H9 (cell line): ENCODE results near the gene LMO3. TPM values are rescaled to one million over a fixed set of nuclear protein-coding genes. Genes with fewer than 3 reads are reported as not detected.

Experiments used
- DNase-seq: peaks from one replicate; pipeline ENCODE4 v3.0.0-alpha.2; 2017
- H2AFZ ChIP-seq: one replicate; pipeline ENCODE4 v1.6.1; 2013; ENCODE audit warnings: mild to moderate bottlenecking, low read length, control low read depth, moderate library complexity
- H2AK5ac ChIP-seq: 2 replicates; pipeline ENCODE4 v1.6.1; 2013; ENCODE audit warnings: low read length, control low read depth, mixed read lengths; ENCODE audit not compliant: insufficient read length
- H2BK120ac ChIP-seq: one replicate; pipeline ENCODE4 v1.6.1; 2013; ENCODE audit warnings: low read depth, mild to moderate bottlenecking, low read length, control low read depth, inconsistent platforms; ENCODE audit not compliant: poor library complexity, severe bottlenecking
- H2BK12ac ChIP-seq: 2 replicates; pipeline ENCODE4 v1.6.1; 2013; ENCODE audit warnings: low read length, control low read depth, mixed read lengths, low read depth; ENCODE audit not compliant: insufficient read length
- H2BK15ac ChIP-seq: 2 replicates; pipeline ENCODE4 v1.6.1; 2013; ENCODE audit warnings: low read depth, low read length, control low read depth
- H2BK20ac ChIP-seq: one replicate; pipeline ENCODE4 v1.6.1; 2013; ENCODE audit warnings: low read depth, mild to moderate bottlenecking, low read length, control low read depth, inconsistent platforms; ENCODE audit not compliant: poor library complexity, severe bottlenecking
- H2BK5ac ChIP-seq: 2 replicates; pipeline ENCODE4 v1.6.1; 2013; ENCODE audit warnings: low read length, control low read depth, mixed read lengths; ENCODE audit not compliant: insufficient read length
- H3K14ac ChIP-seq: 2 replicates; pipeline ENCODE4 v1.6.1; 2013; ENCODE audit warnings: low read length, control low read depth; ENCODE audit not compliant: insufficient read depth
- H3K18ac ChIP-seq: 2 replicates; pipeline ENCODE4 v1.6.1; 2013; ENCODE audit warnings: low read depth, mild to moderate bottlenecking, mixed read lengths, low read length, control low read depth; ENCODE audit not compliant: insufficient read length
- H3K23ac ChIP-seq: 2 replicates; pipeline ENCODE4 v1.6.1; 2013; ENCODE audit warnings: low read length, control low read depth, mixed read lengths, low read depth; ENCODE audit not compliant: insufficient read length
- H3K23me2 ChIP-seq: 2 replicates; pipeline ENCODE4 v1.6.1; 2013; ENCODE audit warnings: low read depth, mild to moderate bottlenecking, mixed read lengths, low read length, control low read depth; ENCODE audit not compliant: insufficient read length, poor library complexity, severe bottlenecking
- H3K27ac ChIP-seq: 2 replicates; pipeline ENCODE4 v1.5.1; 2013; ENCODE audit warnings: low read length, control low read depth, mixed read lengths, low read depth; ENCODE audit not compliant: insufficient read length
- H3K27me3 ChIP-seq: 2 replicates; pipeline ENCODE4 v1.6.1; 2013; ENCODE audit warnings: low read length, control low read depth, inconsistent platforms; ENCODE audit not compliant: insufficient read depth
- H3K4ac ChIP-seq: 2 replicates; pipeline ENCODE4 v1.6.1; 2013; ENCODE audit warnings: low read depth, mild to moderate bottlenecking, control low read depth, inconsistent platforms, low read length, moderate library complexity
- H3K4me1 ChIP-seq: 2 replicates; pipeline ENCODE4 v1.6.1; 2013; ENCODE audit warnings: low read length, control low read depth, inconsistent platforms; ENCODE audit not compliant: insufficient read depth
- H3K4me2 ChIP-seq: 2 replicates; pipeline ENCODE4 v1.6.1; 2013; ENCODE audit warnings: low read length, control low read depth, mixed read lengths; ENCODE audit not compliant: insufficient read length, insufficient read depth
- H3K56ac ChIP-seq: 2 replicates; pipeline ENCODE4 v1.6.1; 2013; ENCODE audit warnings: low read depth, mild to moderate bottlenecking, mixed read lengths, low read length, control low read depth; ENCODE audit not compliant: insufficient read length
- H3K79me1 ChIP-seq: 2 replicates; pipeline ENCODE4 v1.6.1; 2013; ENCODE audit warnings: low read depth, mild to moderate bottlenecking, moderate library complexity, low read length, control low read depth, inconsistent platforms; ENCODE audit not compliant: insufficient read depth, poor library complexity, severe bottlenecking
- H3K79me2 ChIP-seq: 2 replicates; pipeline ENCODE4 v1.6.1; 2013; ENCODE audit warnings: low read length, control low read depth, inconsistent platforms; ENCODE audit not compliant: insufficient read depth
- H3K9ac ChIP-seq: 2 replicates; pipeline ENCODE4 v1.6.1; 2013; ENCODE audit warnings: low read length, control low read depth, mixed read lengths; ENCODE audit not compliant: insufficient read length; ENCODE audit errors: extremely low read depth
- H3K9me3 ChIP-seq: one replicate; pipeline ENCODE4 v1.6.1; 2013; ENCODE audit warnings: low read depth, low read length, inconsistent platforms; ENCODE audit not compliant: control insufficient read depth
- H3T11ph ChIP-seq: one replicate; pipeline ENCODE4 v1.6.1; 2013; ENCODE audit warnings: mild to moderate bottlenecking, low read length, control low read depth, inconsistent platforms
- H4K20me1 ChIP-seq: one replicate; pipeline ENCODE4 v1.6.1; 2013; ENCODE audit not compliant: control insufficient read depth, insufficient read length, insufficient read depth
- H4K5ac ChIP-seq: 2 replicates; pipeline ENCODE4 v1.6.1; 2013; ENCODE audit warnings: low read depth, mild to moderate bottlenecking, mixed read lengths, low read length, control low read depth; ENCODE audit not compliant: insufficient read length
- H4K8ac ChIP-seq: replicated peaks from 2 replicates; pipeline ENCODE4 v1.6.1; 2013; ENCODE audit warnings: low read length, control low read depth, mixed read lengths, low read depth; ENCODE audit not compliant: insufficient read length
- H4K91ac ChIP-seq: 2 replicates; pipeline ENCODE4 v1.6.1; 2013; ENCODE audit warnings: low read depth, mild to moderate bottlenecking, moderate library complexity, mixed read lengths, low read length, control low read depth; ENCODE audit not compliant: insufficient read length
- H3K27ac Mint-ChIP-seq, 3 experiments: 2 replicates in 2 of 3; 3 replicates in 1 of 3; pipeline ENCODE4 v1.8.0; 2020 to 2021; ENCODE audit warnings: mixed read lengths in 3 of 3, mild to moderate bottlenecking in 1 of 3, moderate library complexity in 1 of 3
- H3K27me3 Mint-ChIP-seq: 2 replicates; pipeline ENCODE4 v1.8.0; 2021; ENCODE audit warnings: low read depth, mild to moderate bottlenecking, moderate library complexity, mixed read lengths
- H3K36me3 Mint-ChIP-seq, 3 experiments: 2 replicates in 2 of 3; 3 replicates in 1 of 3; pipeline ENCODE4 v1.8.0; 2020 to 2021; ENCODE audit warnings: low read depth in 3 of 3, mixed read lengths in 3 of 3; ENCODE audit not compliant: insufficient read depth in 1 of 3
- H3K4me1 Mint-ChIP-seq, 2 experiments: 2 replicates each; pipeline ENCODE4 v1.8.0; 2020; ENCODE audit warnings: mixed read lengths in 2 of 2
- H3K4me3 Mint-ChIP-seq, 2 experiments: 2 replicates in 1 of 2; 3 replicates in 1 of 2; pipeline ENCODE4 v1.8.0; 2020 to 2021; ENCODE audit warnings: mild to moderate bottlenecking in 2 of 2, mixed read lengths in 2 of 2, moderate library complexity in 1 of 2
- H3K9me3 Mint-ChIP-seq, 2 experiments: 2 replicates in 1 of 2; 3 replicates in 1 of 2; pipeline ENCODE4 v1.8.0; 2020; ENCODE audit warnings: mild to moderate bottlenecking in 2 of 2, mixed read lengths in 2 of 2, moderate library complexity in 1 of 2
- CTCF ChIP-seq: fragments of 200-600 bp; sonication (generic); conservative IDR thresholded peaks from 3 replicates; pipeline ENCODE4 v1.8.0; 2021; ENCODE audit warnings: antibody characterized with exemption, mild to moderate bottlenecking
- WGBS: extraction: QIAGEN DNeasy Blood & Tissue Kit; methylation state at CpG from one replicate; pipeline ENCODE4 v1.1.7; 2013; ENCODE audit warnings: missing lambda C conversion rate, low lambda C conversion rate, mixed read lengths; ENCODE audit not compliant: insufficient read length; ENCODE audit errors: extremely low coverage; 5-methylcytosine and 5-hydroxymethylcytosine counted together
- total RNA-seq: library from RNA; stranded (reverse); gene quantifications from 2 replicates; pipeline ENCODE4 v1.2.1, GENCODE V29; 2021

LMO3 gene
- total RNA-seq, 1 experiment from 2014 or later, result not detected

- H3K18ac ChIP-seq, result no peak overlapping the region
- TF ChIP-seq CTCF, result no peak
- H2AK5ac ChIP-seq, result no peak overlapping the region
- no peak overlapping the region for H2BK15ac ChIP-seq
- H3K79me2 ChIP-seq, result no peaks in the 10 kb centered on the region
- no peak overlapping the region for H3K23ac ChIP-seq
- Mint-ChIP-seq H3K4me1 (peaks cover 4 to 13% of the 10 kb centered on the region in 2 experiments; a peak in 2 of 4 replicates), H3K27me3 (no peaks in the 10 kb centered on the region), H3K9me3 (no peaks in the 10 kb centered on the region), H3K4me3 (no peak overlapping the region), H3K36me3 (no peaks in the 10 kb centered on the region), H3K27ac (no peak overlapping the region)
- no peak overlapping the region for H3K56ac ChIP-seq
- H3K27ac ChIP-seq, result no peak overlapping the region
- no peak overlapping the region for H2BK120ac ChIP-seq
- H3T11ph ChIP-seq, result no peak overlapping the region
- no peak overlapping the region for H3K4ac ChIP-seq
- H3K27me3 ChIP-seq, result no peaks in the 10 kb centered on the region
- H4K91ac ChIP-seq, result no peak overlapping the region
- H4K5ac ChIP-seq, result no peak overlapping the region
- H3K23me2 ChIP-seq, result no peaks in the 10 kb centered on the region
- H4K20me1 ChIP-seq, result no peaks in the 10 kb centered on the region
- H2BK20ac ChIP-seq, result no peak overlapping the region
- no peaks in the 10 kb centered on the region for H3K9me3 ChIP-seq
- no peak overlapping the region for H3K9ac ChIP-seq
- H2AFZ ChIP-seq, result no peak overlapping the region
- WGBS, result no CpG with 5 or more reads among the region's 7 CpGs
- H3K14ac ChIP-seq, result no peak overlapping the region
- no peak overlapping the region for H4K8ac ChIP-seq
- H3K4me1 ChIP-seq, result no peaks in the 10 kb centered on the region
- no peaks in the 10 kb centered on the region for H3K79me1 ChIP-seq
- H2BK12ac ChIP-seq, result no peak overlapping the region
- H3K4me2 ChIP-seq, result no peak overlapping the region
- no peak for DNase-seq
- H2BK5ac ChIP-seq, result no peak overlapping the region
Observed at GRCh38 chr12:16499611-16500010, 106.4 kb downstream of the LMO3 start.
